Panc1 (cell line): Measurements from ENCODE around the gene ITGAD. TPM values are rescaled to one million over a fixed set of nuclear protein-coding genes. Genes with fewer than 3 reads are reported as not detected.
A peak's percentile ranks its signal among the peaks of the same experiment; 100 is the strongest.

Experiments
- ATAC-seq: fragments of 200-7000 bp; cut with Tn5 transposase; 2 replicates; pipeline ENCODE4 v1.9.1; 2020; ENCODE audit warnings: mild to moderate bottlenecking, moderate library complexity
- BruUV-seq: library from RNA; stranded (reverse); fragments of 400-500 nt; replicated peaks from 2 replicates; lab custom pipeline; 2021; lab: Mats Ljungman, UMichigan
- CTCF ChIA-PET: fragments of 300-600 bp; sonication (Branson Sonifier 250); formaldehyde crosslinking; loops from one replicate; lab custom pipeline; 2022; ENCODE audit warnings: antibody characterized with exemption; lab: Charles Lee
- POLR2A ChIA-PET: fragments of 300-600 bp; sonication (Branson Sonifier 250); formaldehyde crosslinking; loops from one replicate; lab custom pipeline; 2022; ENCODE audit warnings: antibody characterized with exemption; lab: Charles Lee
- DNase-seq: peaks from one replicate; pipeline ENCODE4 v3.0.0-alpha.2; 2010; ENCODE audit warnings: low read depth, low spot score
- H3K27ac ChIP-seq: 2 replicates; pipeline ENCODE4 v1.5.1; 2011; ENCODE audit warnings: mild to moderate bottlenecking, low read length, inconsistent platforms
- H3K27me3 ChIP-seq: fragments of 200-500 bp; sonication (Bioruptor generic); 2 replicates; pipeline ENCODE4 v1.6.0; 2014; ENCODE audit warnings: low read length, inconsistent platforms; ENCODE audit not compliant: control insufficient read depth, insufficient read depth
- H3K36me3 ChIP-seq: fragments of 200-500 bp; sonication (Bioruptor generic); 2 replicates; pipeline ENCODE4 v1.5.1; 2014; ENCODE audit warnings: inconsistent platforms, mild to moderate bottlenecking, low read length, moderate library complexity; ENCODE audit not compliant: control insufficient read depth, insufficient read depth
- H3K4me1 ChIP-seq: 2 replicates; pipeline ENCODE4 v1.5.1; 2011; ENCODE audit warnings: inconsistent platforms, mild to moderate bottlenecking, low read length, moderate library complexity; ENCODE audit not compliant: control insufficient read depth, insufficient read depth
- H3K4me3 ChIP-seq, 2 experiments: 2 replicates each; pipeline ENCODE4 v1.5.1; 2011 to 2012; ENCODE audit warnings: low read depth in 2 of 2, low read length in 2 of 2, mild to moderate bottlenecking in 2 of 2, inconsistent platforms in 1 of 2, moderate library complexity in 1 of 2
- H3K9me3 ChIP-seq: fragments of 200-500 bp; sonication (Bioruptor generic); 2 replicates; pipeline ENCODE4 v1.5.1; 2014; ENCODE audit warnings: low read depth, mild to moderate bottlenecking, inconsistent platforms, low read length, moderate library complexity; ENCODE audit not compliant: control insufficient read depth, insufficient read depth
- CTCF ChIP-seq: fragments of 450-650 bp; IDR thresholded peaks from 2 replicates; pipeline ENCODE4 v1.5.1; 2017; ENCODE audit warnings: mild to moderate bottlenecking
- POLR2AphosphoS5 ChIP-seq: IDR thresholded peaks from 2 replicates; pipeline ENCODE4 v1.6.1; 2012; ENCODE audit warnings: mild to moderate bottlenecking, low read depth, low read length, moderate library complexity
- REST ChIP-seq, 2 experiments: IDR thresholded peaks; 2 replicates each; pipeline ENCODE4 v1.6.1; 2011 to 2012; ENCODE audit warnings: low read depth in 2 of 2, control low read depth in 1 of 2, low read length in 1 of 2, mild to moderate bottlenecking in 1 of 2, moderate library complexity in 1 of 2; ENCODE audit not compliant: insufficient read depth in 1 of 2
- SIN3A ChIP-seq: IDR thresholded peaks from 2 replicates; pipeline ENCODE4 v1.6.1; 2012; ENCODE audit warnings: low read depth, mild to moderate bottlenecking, low read length, moderate library complexity, borderline replicate concordance; ENCODE audit not compliant: insufficient read depth
- TCF7L2 ChIP-seq: IDR thresholded peaks from 2 replicates; pipeline ENCODE4 v1.6.1; 2011; ENCODE audit warnings: mild to moderate bottlenecking, low read depth, low read length, inconsistent platforms
- in situ Hi-C: cut with HindIII; loops from 2 replicates; pipeline ENCODE4 v1.10.0; 2016; ENCODE audit warnings: low sequenced_read_pairs, low pct_unique_long_range_greater_than_20kb
- intact Hi-C: fragments of 100-400 bp; cut with micrococcal nuclease; formaldehyde crosslinking; loops from one replicate; pipeline ENCODE4 v1.10.0; 2022; ENCODE audit not compliant: unreplicated experiment
- total RNA-seq: library from RNA; stranded (reverse); gene quantifications from one replicate; pipeline ENCODE4 v1.2.1, GENCODE V29; 2021; ENCODE audit not compliant: unreplicated experiment

ITGAD gene
- total RNA-seq, 1 experiment from 2014 or later, result not detected

DNA sequence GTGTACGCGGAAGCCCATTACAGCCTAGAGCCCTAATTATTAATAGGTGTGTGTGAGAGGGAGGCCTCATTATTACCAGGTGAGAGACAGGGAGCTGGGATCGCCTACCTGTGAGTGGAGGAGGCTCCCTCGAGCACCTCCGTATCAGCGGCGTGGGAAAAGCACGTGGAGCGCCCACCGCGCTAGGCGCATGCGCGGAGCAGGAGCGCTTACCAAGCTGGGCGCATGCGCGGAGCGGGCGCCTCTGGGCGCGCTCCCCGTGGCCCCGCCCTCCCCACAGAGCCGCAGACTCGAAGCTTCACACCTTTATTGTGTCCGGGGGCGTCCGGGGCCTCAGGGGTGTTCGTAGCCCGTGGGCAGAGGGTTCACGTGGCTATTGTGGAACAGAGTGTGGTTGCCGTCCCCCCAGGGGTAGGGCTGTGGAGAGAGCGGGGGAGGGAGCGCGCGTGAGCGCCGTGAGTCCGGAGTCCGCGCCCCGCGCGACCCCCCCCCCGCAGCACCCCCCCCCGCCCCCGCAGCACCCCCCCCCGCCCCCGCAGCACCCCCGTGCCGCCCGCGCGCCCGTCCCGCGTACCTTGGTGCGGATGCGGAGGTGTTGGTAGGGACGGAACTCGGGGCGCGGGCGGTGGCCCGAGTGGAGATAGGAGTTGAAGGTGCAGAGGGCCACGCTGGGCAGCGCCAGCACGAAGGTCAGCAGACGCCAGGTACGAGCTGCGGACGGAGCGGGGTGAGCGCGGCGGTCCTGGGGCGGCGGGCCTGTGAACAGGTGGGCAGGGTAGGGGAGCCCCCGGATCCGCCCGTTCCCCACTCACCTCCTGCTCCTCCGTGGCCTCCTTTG is 34.5 kb downstream of the ITGAD start:
- H3K4me1 ChIP-seq, result no peaks in the 10 kb centered on the region

GRCh38 chr16:31428279-31428597 is 35.1 kb downstream of the ITGAD start, which contains the start of gene COX6A2:
TSS of gene COX6A2 (minus strand) at chr16:31428360. CDS start at chr16:31428325, 35 bp downstream.
- no TSS peak for BruUV-seq
- no peak for ATAC-seq

More for the DNA sequence above, 34.5 kb downstream of the ITGAD start:
- Histone ChIP-seq H3K27me3 (no peaks in the 10 kb centered on the region), H3K9me3 (no peaks in the 10 kb centered on the region), H3K27ac (peak overlapping the region; percentile 34; the same call in 1 of the 2 replicates), H3K4me3 (peak overlapping the region; percentile 32 to 40), H3K36me3 (no peaks in the 10 kb centered on the region)
- intact Hi-C loops (no loop called here), in situ Hi-C loops (no loop called here)
- no peak for DNase-seq
- peak; percentile 62 for ATAC-seq
- POLR2A ChIA-PET, result no interaction called here
- TF ChIP-seq SIN3A (no peak), TCF7L2 (no peak), CTCF (no peak), REST (IDR thresholded peaks at IDR 0.05; ENCODE audit: insufficient read depth in 1 of 2, low read depth in 2 of 2, low read length in 1 of 2) (no peak), POLR2AphosphoS5 (no peak)
- no TSS peak for BruUV-seq
- CTCF ChIA-PET, result interaction anchor here (0.6 to 0.7 kb wide), 2 partner anchors 440 to 486 kb away, joined by 3 to 4 read pairs; no protein-coding TSS in a partner anchor

More at GRCh38 chr16:31428279-31428597, 35.1 kb downstream of the ITGAD start, which contains the start of gene COX6A2:
- in situ Hi-C loops, result no loop called here
- H3K9me3 ChIP-seq, result no peaks in the 10 kb centered on the region
- no peaks in the 10 kb centered on the region for H3K27me3 ChIP-seq
- peak within 1 kb of the TSS; percentile 32 to 40 for H3K4me3 ChIP-seq
- no peaks in the 10 kb centered on the region for H3K4me1 ChIP-seq
- TF ChIP-seq CTCF (no peak), REST (IDR thresholded peaks at IDR 0.05; ENCODE audit: insufficient read depth in 1 of 2, low read depth in 2 of 2, low read length in 1 of 2) (no peak), POLR2AphosphoS5 (no peak), SIN3A (no peak), TCF7L2 (no peak)
- intact Hi-C loops, result no loop called here
- POLR2A ChIA-PET, result no interaction called here
- CTCF ChIA-PET, result no interaction called here
- H3K36me3 ChIP-seq, result no peaks in the 10 kb centered on the region
- peak within 1 kb of the TSS; percentile 34; the same call in 1 of the 2 replicates for H3K27ac ChIP-seq
- DNase-seq, result no peak
